ENCODE data around the gene TP53TG5.

Gene TP53TG5

GRCh38 chr20:45330476-45330875, 47.6 kb downstream of the TP53TG5 start:
- H3K4me1 Mint-ChIP-seq, result no peaks in the 10 kb centered on the region
- no peaks in the 10 kb centered on the region for H3K9me3 Mint-ChIP-seq
- no peak overlapping the region for H3K4me3 Mint-ChIP-seq
- H3K27me3 Mint-ChIP-seq, result no peaks in the 10 kb centered on the region
- H3K27ac Mint-ChIP-seq, result no peak overlapping the region
- H3K36me3 Mint-ChIP-seq, result no peaks in the 10 kb centered on the region

- Mint-ChIP-seq H3K27ac (no peak overlapping the region), H3K4me1 (no peaks in the 10 kb centered on the region), H3K27me3 (no peaks in the 10 kb centered on the region), H3K36me3 (no peaks in the 10 kb centered on the region), H3K4me3 (no peak overlapping the region), H3K9me3 (no peaks in the 10 kb centered on the region)
These were observed 48.4 kb downstream of the TP53TG5 start for GRCh38 chr20:45329497-45330319.

DNA sequence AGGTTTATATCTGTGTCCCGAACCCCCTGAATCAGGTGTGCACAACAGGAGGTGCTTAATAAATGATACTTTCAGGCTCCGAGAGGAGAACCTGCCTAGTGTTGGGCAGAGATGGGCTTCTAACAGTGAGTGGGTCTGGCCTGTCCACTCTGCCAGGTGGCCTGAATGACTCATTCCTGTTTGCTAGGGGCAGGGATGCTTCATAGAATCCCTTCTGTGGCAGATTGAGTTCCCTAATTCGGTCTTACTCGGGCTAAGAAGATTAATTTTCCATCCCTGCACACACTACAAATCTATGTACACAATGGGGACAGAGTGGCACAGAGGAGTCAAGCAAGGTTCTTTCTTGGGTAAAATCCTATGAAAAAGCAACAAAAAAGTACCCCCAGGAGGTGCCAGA, 49.7 kb downstream of the TP53TG5 start:
- Mint-ChIP-seq H3K36me3 (no peaks in the 10 kb centered on the region), H3K4me3 (no peak overlapping the region), H3K4me1 (no peaks in the 10 kb centered on the region), H3K9me3 (no peaks in the 10 kb centered on the region), H3K27me3 (no peaks in the 10 kb centered on the region), H3K27ac (no peak overlapping the region)

DNA sequence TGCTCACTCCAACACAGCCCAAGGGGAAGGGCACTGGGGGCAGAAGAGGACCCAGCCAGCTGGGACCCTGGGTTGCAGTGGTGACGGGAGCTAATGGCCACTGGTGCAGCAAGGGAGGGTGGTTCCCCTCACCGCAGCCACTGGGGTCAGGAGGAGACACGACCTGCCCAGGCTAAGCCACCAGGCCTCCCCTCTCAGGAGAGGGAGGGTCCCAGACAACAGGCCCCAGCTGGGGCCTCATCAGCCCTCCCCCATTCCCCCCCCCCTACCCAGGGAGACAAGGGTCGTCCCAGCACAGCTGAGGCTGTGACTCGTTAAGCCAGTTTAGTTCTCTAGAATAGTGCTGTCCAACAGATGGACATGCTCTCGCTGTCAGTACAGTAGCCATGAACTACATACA, 52.8 kb downstream of the TP53TG5 start:
- Mint-ChIP-seq H3K4me1 (peaks cover 8% of the 10 kb centered on the region), H3K36me3 (no peaks in the 10 kb centered on the region), H3K9me3 (no peaks in the 10 kb centered on the region), H3K27ac (no peak overlapping the region), H3K27me3 (no peaks in the 10 kb centered on the region), H3K4me3 (no peak overlapping the region)

- no peak overlapping the region for H3K4me3 Mint-ChIP-seq
- H3K36me3 Mint-ChIP-seq, result no peaks in the 10 kb centered on the region
- no peak overlapping the region for H3K27ac Mint-ChIP-seq
These were observed 54.4 kb downstream of the TP53TG5 start for GRCh38 chr20:45323731-45324130.

DNA sequence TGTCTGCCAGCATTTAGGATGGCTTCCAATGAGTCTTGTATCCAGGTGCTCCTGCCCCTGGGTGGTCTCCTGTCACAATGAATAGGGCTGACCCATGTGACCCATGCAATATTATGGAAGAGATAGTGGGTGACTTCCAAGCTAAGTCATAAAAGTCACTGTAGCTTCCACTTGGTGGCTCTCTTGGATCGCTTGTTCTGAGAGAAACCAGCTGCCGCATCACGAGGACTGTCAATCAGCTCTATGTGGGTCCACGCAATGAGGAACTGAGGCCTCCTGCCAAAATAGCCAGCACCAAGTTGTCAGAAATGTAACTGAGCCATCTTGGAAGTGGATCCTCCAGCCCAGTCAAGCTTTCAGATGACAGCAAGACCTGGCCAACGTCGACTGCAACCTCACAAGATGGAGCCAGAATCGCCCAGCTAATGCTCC, 55.2 kb downstream of the TP53TG5 start:
- Mint-ChIP-seq H3K36me3 (no peaks in the 10 kb centered on the region), H3K4me1 (peaks cover 24% of the 10 kb centered on the region), H3K4me3 (no peak overlapping the region), H3K27me3 (no peaks in the 10 kb centered on the region), H3K27ac (no peak overlapping the region), H3K9me3 (no peaks in the 10 kb centered on the region)

More at GRCh38 chr20:45323731-45324130, 54.4 kb downstream of the TP53TG5 start:
- no peaks in the 10 kb centered on the region for H3K27me3 Mint-ChIP-seq
- H3K4me1 Mint-ChIP-seq, result peaks cover 17% of the 10 kb centered on the region
- no peaks in the 10 kb centered on the region for H3K9me3 Mint-ChIP-seq

Measured in activated naive CD4-positive, alpha-beta T cell treated with anti-CD3 and anti-CD28 coated beads, Interleukin-2, amount 50 U/mL, for 24 hours (primary cell).